Epithelial cell of esophagus (primary cell): ENCODE measurements around the gene HTR3E.
"Not testable (repeated sequence)": the region's sequence is repeated elsewhere in the genome, so short reads cannot be mapped to it uniquely, and the experiment has no call there.

Experiments used
- DNase-seq: peaks from one replicate; pipeline ENCODE4 v3.0.0; 2010; ENCODE audit warnings: low read depth
- H3K4me3 ChIP-seq: 2 replicates; pipeline ENCODE4 v1.5.1; 2011; ENCODE audit warnings: mild to moderate bottlenecking, low read length, control low read depth
- TF ChIP-seq, protein P1 (sequence below): IDR thresholded peaks from 2 replicates; pipeline ENCODE4 v1.5.1; 2011; ENCODE audit warnings: low read depth, mild to moderate bottlenecking, low read length, control low read depth, inconsistent platforms; ENCODE audit not compliant: insufficient read depth; ENCODE audit errors: missing control alignments

HTR3E gene

DNA sequence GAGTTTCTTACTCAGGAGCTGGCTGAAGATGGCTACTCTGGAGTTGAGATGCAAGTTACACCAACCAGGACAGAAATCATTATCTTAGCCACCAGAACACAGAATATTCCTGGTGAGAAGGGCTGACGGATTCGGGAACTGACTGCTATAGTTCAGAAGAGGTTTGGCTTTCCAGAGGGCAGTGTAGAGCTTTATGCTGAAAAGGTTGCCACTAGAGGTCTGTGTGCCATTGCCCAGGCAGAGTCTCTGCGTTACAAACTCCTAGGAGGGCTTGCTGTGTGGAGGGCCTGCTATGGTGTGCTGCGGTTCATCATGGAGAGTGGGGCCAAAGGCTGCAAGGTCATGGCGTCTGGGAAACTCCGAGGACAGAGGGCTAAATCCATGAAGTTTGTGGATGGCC lies 52.9 kb downstream of the HTR3E start:
- not testable (repeated sequence) for H3K4me3 ChIP-seq, DNase-seq
- TF ChIP-seq, protein P1, sequence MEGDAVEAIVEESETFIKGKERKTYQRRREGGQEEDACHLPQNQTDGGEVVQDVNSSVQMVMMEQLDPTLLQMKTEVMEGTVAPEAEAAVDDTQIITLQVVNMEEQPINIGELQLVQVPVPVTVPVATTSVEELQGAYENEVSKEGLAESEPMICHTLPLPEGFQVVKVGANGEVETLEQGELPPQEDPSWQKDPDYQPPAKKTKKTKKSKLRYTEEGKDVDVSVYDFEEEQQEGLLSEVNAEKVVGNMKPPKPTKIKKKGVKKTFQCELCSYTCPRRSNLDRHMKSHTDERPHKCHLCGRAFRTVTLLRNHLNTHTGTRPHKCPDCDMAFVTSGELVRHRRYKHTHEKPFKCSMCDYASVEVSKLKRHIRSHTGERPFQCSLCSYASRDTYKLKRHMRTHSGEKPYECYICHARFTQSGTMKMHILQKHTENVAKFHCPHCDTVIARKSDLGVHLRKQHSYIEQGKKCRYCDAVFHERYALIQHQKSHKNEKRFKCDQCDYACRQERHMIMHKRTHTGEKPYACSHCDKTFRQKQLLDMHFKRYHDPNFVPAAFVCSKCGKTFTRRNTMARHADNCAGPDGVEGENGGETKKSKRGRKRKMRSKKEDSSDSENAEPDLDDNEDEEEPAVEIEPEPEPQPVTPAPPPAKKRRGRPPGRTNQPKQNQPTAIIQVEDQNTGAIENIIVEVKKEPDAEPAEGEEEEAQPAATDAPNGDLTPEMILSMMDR = peak; percentile 13

GRCh38 chr3:184154885-184155643 lies 58.2 kb downstream of the HTR3E start, which contains the start of gene DVL3:
Gene DVL3 (plus strand): TSS chr3:184155377. CDS start chr3:184155636, 259 bp downstream.
- TF ChIP-seq, protein P1 = no peak
- peak within 1 kb of the TSS; percentile 82 for H3K4me3 ChIP-seq
- peak; percentile 56 for DNase-seq

DNA sequence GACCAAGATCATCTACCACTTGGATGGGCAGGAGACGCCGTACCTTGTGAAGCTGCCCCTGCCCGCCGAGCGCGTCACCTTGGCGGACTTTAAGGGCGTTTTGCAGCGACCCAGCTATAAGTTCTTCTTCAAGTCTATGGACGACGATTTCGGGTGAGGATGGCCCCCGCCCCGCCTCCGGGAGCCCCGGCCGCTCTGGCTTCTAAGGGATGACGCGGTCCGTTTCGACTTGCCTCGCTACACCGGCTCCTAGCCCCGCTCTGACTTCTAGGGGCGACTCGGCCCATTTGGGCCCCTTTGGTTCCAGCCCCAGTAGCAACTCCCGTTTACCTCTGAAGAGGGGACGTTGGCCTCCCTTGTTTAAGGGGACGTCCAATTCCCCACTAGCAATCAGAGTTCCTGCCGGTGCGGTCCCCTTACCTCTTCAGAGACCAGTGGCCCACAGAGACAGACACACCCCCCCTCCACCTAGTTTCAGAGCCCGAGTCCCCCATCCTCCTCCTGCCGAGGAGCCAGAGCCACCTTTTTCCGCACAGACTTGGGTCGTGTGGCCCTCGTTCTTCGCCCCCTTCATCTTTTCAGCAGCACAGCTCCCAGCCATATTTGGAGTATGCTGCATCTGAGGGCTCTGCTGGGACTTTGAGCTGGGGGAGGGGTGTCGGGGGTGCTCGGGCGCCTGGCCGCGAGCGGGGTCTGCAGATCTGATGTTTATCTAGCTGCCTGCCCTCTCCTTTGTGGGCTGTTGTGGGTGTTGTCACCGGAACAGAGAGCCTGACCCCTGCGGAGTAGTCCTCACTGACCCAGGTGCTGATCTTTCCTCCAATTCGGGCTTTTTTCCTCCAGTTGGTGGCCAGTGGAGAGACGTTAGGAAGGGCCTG lies 59.0 kb downstream of the HTR3E start:
- TF ChIP-seq, protein P1 = no peak
- DNase-seq = peak; percentile 51
- H3K4me3 ChIP-seq = peak overlapping the region; percentile 82

- H3K4me3 ChIP-seq = peak overlapping the region; percentile 82
- no peak for DNase-seq
- TF ChIP-seq, protein P1 = no peak
These were observed 59.7 kb downstream of the HTR3E start for GRCh38 chr3:184156522-184156955.
